Upper lobe of left lung (tissue), 4 donors: Measurements from ENCODE around the gene SRC.

Experiments
- EP300 ChIP-seq, 4 donors: sonication (generic); formaldehyde crosslinking; IDR thresholded peaks; one replicate each; pipeline ENCODE4 v1.5.1; 2017; ENCODE audit warnings: antibody characterized with exemption in 4 of 4, control low read depth in 2 of 4
- POLR2A ChIP-seq, 4 donors: fragments of 450-650 bp; IDR thresholded peaks; one replicate each; pipeline ENCODE4 v1.5.1; 2016 to 2017; ENCODE audit warnings: antibody characterized with exemption in 4 of 4, mild to moderate bottlenecking in 2 of 4
- POLR2AphosphoS5 ChIP-seq, 2 donors: sonication (generic); formaldehyde crosslinking; IDR thresholded peaks; one replicate each; pipeline ENCODE4 v1.5.1; 2017; ENCODE audit warnings: antibody characterized with exemption in 2 of 2
- TF ChIP-seq, protein P1 (sequence below), 6 experiments: fragments of 450-650 bp in 4 of 6; fragments of 200-600 bp in 2 of 6; sonication (generic) in 2 of 6; IDR thresholded peaks; one replicate each; pipeline ENCODE4 v1.5.1; 2016 to 2019; ENCODE audit warnings: antibody characterized with exemption in 6 of 6

DNA sequence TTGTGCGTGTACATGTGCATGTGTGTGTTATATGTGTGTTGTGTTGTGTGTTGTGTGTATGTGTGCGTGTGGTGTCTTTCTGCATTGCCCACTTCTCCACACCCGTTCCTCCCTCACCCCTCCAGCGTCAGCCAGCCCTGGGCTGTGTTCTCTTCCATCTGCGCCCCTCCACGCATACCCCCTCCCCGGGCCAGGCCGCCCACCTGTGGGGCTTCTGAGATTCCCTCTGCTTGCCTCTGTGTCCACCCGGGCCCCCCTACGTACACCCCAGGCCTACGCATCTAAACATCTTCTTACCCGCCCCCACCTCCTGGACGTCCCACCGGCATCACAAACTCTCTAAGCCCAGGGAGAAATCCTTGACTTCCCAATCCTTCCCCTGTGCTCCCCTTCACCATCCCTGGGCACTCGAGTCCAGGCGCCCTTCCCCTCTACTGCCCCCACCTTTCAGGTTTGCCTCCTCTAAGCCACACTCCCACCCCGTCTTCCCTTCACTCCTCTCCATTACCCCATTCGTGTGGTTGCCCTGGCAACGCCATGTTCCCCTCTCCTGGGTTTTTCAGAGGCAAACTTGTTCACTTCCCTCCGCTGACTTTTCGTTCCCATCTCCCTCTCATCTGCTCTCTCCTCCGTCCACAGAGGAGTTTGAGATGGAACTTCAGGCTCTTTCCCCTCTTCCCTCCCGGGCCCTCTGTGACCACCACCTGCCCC, 93.4 kb downstream of the SRC start:
- TF ChIP-seq, protein P1, sequence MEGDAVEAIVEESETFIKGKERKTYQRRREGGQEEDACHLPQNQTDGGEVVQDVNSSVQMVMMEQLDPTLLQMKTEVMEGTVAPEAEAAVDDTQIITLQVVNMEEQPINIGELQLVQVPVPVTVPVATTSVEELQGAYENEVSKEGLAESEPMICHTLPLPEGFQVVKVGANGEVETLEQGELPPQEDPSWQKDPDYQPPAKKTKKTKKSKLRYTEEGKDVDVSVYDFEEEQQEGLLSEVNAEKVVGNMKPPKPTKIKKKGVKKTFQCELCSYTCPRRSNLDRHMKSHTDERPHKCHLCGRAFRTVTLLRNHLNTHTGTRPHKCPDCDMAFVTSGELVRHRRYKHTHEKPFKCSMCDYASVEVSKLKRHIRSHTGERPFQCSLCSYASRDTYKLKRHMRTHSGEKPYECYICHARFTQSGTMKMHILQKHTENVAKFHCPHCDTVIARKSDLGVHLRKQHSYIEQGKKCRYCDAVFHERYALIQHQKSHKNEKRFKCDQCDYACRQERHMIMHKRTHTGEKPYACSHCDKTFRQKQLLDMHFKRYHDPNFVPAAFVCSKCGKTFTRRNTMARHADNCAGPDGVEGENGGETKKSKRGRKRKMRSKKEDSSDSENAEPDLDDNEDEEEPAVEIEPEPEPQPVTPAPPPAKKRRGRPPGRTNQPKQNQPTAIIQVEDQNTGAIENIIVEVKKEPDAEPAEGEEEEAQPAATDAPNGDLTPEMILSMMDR (IDR thresholded peaks at IDR 0.05): no peak
- TF ChIP-seq POLR2A (IDR thresholded peaks at IDR 0.05) (no peak), POLR2AphosphoS5 (IDR thresholded peaks at IDR 0.05) (no peak), EP300 (IDR thresholded peaks at IDR 0.05) (no peak)
